ENCODE measurements around the gene MECP2. TPM values are rescaled to one million over a fixed set of nuclear protein-coding genes. Genes with fewer than 3 reads are reported as not detected.
A peak's percentile ranks its signal among the peaks of the same experiment; 100 is the strongest.

MECP2 gene
- total and polyA plus RNA-seq, 2 of the 13 experiments (the other 11 are each of a cell fraction or from before 2014, with no cell fraction given): 7.9 to 18.1 TPM

- TF ChIP-seq PHF21A (CRISPR knock-in tag; IDR thresholded peaks at IDR 0.05) (no peak), RBFOX2 (IDR thresholded peaks at IDR 0.05; ENCODE audit: low read depth, low read length) (peak; percentile 26; the same call in 1 of the 2 replicates), MEF2D (CRISPR knock-in tag; IDR thresholded peaks at IDR 0.05) (no peak), ZNF7 (CRISPR knock-in tag; IDR thresholded peaks at IDR 0.05) (no peak), ZNF619 (CRISPR knock-in tag; IDR thresholded peaks at IDR 0.05) (no peak), GFI1 (CRISPR knock-in tag; IDR thresholded peaks at IDR 0.05; ENCODE audit: borderline replicate concordance) (no peak), ATM (IDR thresholded peaks at IDR 0.05; ENCODE audit: borderline replicate concordance) (no peak), DMAP1 (CRISPR knock-in tag; IDR thresholded peaks at IDR 0.05) (0 out of 2 replicates have a peak, but pooled peaks have one; percentile 34), ZNF687 (CRISPR knock-in tag; IDR thresholded peaks at IDR 0.05) (peak; percentile 67), EP300 (IDR thresholded peaks at IDR 0.05; ENCODE audit: low read depth in 2 of 2, low read length in 2 of 2) (peak in 1 of 2 experiments; percentile 41; a peak in 1 of 4 replicates), EP300 (CRISPR knock-in tag; IDR thresholded peaks at IDR 0.05; ENCODE audit: borderline replicate concordance) (0 out of 2 replicates have a peak, but pooled peaks have one; percentile 34), NONO (IDR thresholded peaks at IDR 0.05) (no peak), NONO (CRISPR knock-in tag; conservative IDR thresholded peaks at IDR 0.05) (peak; percentile 14; the same call in 1 of the 2 replicates), ZNF281 (CRISPR knock-in tag; IDR thresholded peaks at IDR 0.05; ENCODE audit: borderline replicate concordance) (peak; percentile 89), RXRB (CRISPR knock-in tag; IDR thresholded peaks at IDR 0.05; ENCODE audit: borderline replicate concordance) (peak; percentile 34; the same call in 1 of the 2 replicates), MED1 (CRISPR knock-in tag; IDR thresholded peaks at IDR 0.05) (no peak), ZBTB7B (CRISPR knock-in tag; IDR thresholded peaks at IDR 0.05) (0 out of 2 replicates have a peak, but pooled peaks have one; percentile 33), NCOA1 (CRISPR knock-in tag; IDR thresholded peaks at IDR 0.05) (no peak), ZFX (CRISPR knock-in tag; IDR thresholded peaks at IDR 0.05; ENCODE audit: low read depth) (0 out of 2 replicates have a peak, but pooled peaks have one; percentile 24), RXRA (CRISPR knock-in tag; IDR thresholded peaks at IDR 0.05) (peak; percentile 69), HNF4G (IDR thresholded peaks at IDR 0.05; ENCODE audit: borderline replicate concordance, low read depth, low read length) (peak; percentile 29; the same call in 1 of the 2 replicates), HNF4G (CRISPR knock-in tag; IDR thresholded peaks at IDR 0.05; ENCODE audit: borderline replicate concordance, low read depth) (no peak)
- TF ChIP-seq, protein P1, sequence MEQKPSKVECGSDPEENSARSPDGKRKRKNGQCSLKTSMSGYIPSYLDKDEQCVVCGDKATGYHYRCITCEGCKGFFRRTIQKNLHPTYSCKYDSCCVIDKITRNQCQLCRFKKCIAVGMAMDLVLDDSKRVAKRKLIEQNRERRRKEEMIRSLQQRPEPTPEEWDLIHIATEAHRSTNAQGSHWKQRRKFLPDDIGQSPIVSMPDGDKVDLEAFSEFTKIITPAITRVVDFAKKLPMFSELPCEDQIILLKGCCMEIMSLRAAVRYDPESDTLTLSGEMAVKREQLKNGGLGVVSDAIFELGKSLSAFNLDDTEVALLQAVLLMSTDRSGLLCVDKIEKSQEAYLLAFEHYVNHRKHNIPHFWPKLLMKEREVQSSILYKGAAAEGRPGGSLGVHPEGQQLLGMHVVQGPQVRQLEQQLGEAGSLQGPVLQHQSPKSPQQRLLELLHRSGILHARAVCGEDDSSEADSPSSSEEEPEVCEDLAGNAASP (CRISPR knock-in tag; IDR thresholded peaks at IDR 0.05; ENCODE audit: borderline replicate concordance): peak; percentile 47; the same call in 1 of the 2 replicates
Observed at GRCh38 chrX:154012336-154012991, 85.1 kb downstream of the MECP2 start (continued).
